ENCODE measurements around the gene SYT6.

SYT6 gene

GRCh38 chr1:114167226-114167625 is 13.6 kb upstream of the SYT6 start:
- Mint-ChIP-seq H3K4me1 (ENCODE audit: low read depth) (no peaks in the 10 kb centered on the region), H3K27me3 (peaks cover 5% of the 10 kb centered on the region)

GRCh38 chr1:114164840-114165543 is 11.3 kb upstream of the SYT6 start:
- H3K4me1 Mint-ChIP-seq (ENCODE audit: low read depth), result no peaks in the 10 kb centered on the region
- no peak overlapping the region for H3K27ac Mint-ChIP-seq
- no peak overlapping the region for H3K4me3 Mint-ChIP-seq
- no peaks in the 10 kb centered on the region for H3K9me3 Mint-ChIP-seq (ENCODE audit: low read depth)
- H3K36me3 Mint-ChIP-seq, result no peaks in the 10 kb centered on the region
- peaks cover 16% of the 10 kb centered on the region for H3K27me3 Mint-ChIP-seq

More at GRCh38 chr1:114167226-114167625, 13.6 kb upstream of the SYT6 start:
- H3K27ac Mint-ChIP-seq, result no peak overlapping the region
- H3K4me3 Mint-ChIP-seq, result no peak overlapping the region
- no peaks in the 10 kb centered on the region for H3K9me3 Mint-ChIP-seq (ENCODE audit: low read depth)
- H3K36me3 Mint-ChIP-seq, result no peaks in the 10 kb centered on the region

- H3K27me3 Mint-ChIP-seq, result peaks cover 28% of the 10 kb centered on the region
- no peak overlapping the region for H3K27ac Mint-ChIP-seq
- H3K36me3 Mint-ChIP-seq, result no peaks in the 10 kb centered on the region
- no peak overlapping the region for H3K4me3 Mint-ChIP-seq
- no peaks in the 10 kb centered on the region for H3K4me1 Mint-ChIP-seq (ENCODE audit: low read depth)
- no peaks in the 10 kb centered on the region for H3K9me3 Mint-ChIP-seq (ENCODE audit: low read depth)
Observed at GRCh38 chr1:114159941-114160340, 6.3 kb upstream of the SYT6 start.

- H3K4me1 Mint-ChIP-seq (ENCODE audit: low read depth), result peaks cover 12% of the 10 kb centered on the region
- H3K4me3 Mint-ChIP-seq, result no peak overlapping the region
- no peaks in the 10 kb centered on the region for H3K9me3 Mint-ChIP-seq (ENCODE audit: low read depth)
- H3K27me3 Mint-ChIP-seq, result peaks cover 31% of the 10 kb centered on the region
- no peaks in the 10 kb centered on the region for H3K36me3 Mint-ChIP-seq
- no peak overlapping the region for H3K27ac Mint-ChIP-seq
Observed at GRCh38 chr1:114157275-114157660, 3.6 kb upstream of the SYT6 start.

- H3K27me3 Mint-ChIP-seq, result peaks cover 35% of the 10 kb centered on the region
- no peaks in the 10 kb centered on the region for H3K36me3 Mint-ChIP-seq
- no peaks in the 10 kb centered on the region for H3K9me3 Mint-ChIP-seq (ENCODE audit: low read depth)
- H3K4me3 Mint-ChIP-seq, result no peak overlapping the region
- peaks cover 12% of the 10 kb centered on the region for H3K4me1 Mint-ChIP-seq (ENCODE audit: low read depth)
- H3K27ac Mint-ChIP-seq, result no peak overlapping the region
Observed at GRCh38 chr1:114156538-114157274, 3.0 kb upstream of the SYT6 start.

GRCh38 chr1:114155706-114156105 is 2.0 kb upstream of the SYT6 start:
- H3K36me3 Mint-ChIP-seq, result no peaks in the 10 kb centered on the region
- H3K4me3 Mint-ChIP-seq, result no peak overlapping the region
- no peaks in the 10 kb centered on the region for H3K9me3 Mint-ChIP-seq (ENCODE audit: low read depth)
- H3K4me1 Mint-ChIP-seq (ENCODE audit: low read depth), result peaks cover 12% of the 10 kb centered on the region
- peaks cover 40% of the 10 kb centered on the region for H3K27me3 Mint-ChIP-seq
- no peak overlapping the region for H3K27ac Mint-ChIP-seq

- peak overlapping the region; percentile 78 for H3K4me3 Mint-ChIP-seq
- H3K9me3 Mint-ChIP-seq (ENCODE audit: low read depth), result no peaks in the 10 kb centered on the region
Observed at GRCh38 chr1:114154963-114155322, 1.3 kb upstream of the SYT6 start.

GRCh38 chr1:114154146-114154962 is 685 bp upstream of the SYT6 start:
- H3K9me3 Mint-ChIP-seq (ENCODE audit: low read depth), result no peaks in the 10 kb centered on the region
- H3K27ac Mint-ChIP-seq, result no peak overlapping the region
- peak overlapping the region; percentile 78 for H3K4me3 Mint-ChIP-seq
- H3K27me3 Mint-ChIP-seq, result peaks cover 43% of the 10 kb centered on the region
- no peaks in the 10 kb centered on the region for H3K36me3 Mint-ChIP-seq
- peaks cover 12% of the 10 kb centered on the region for H3K4me1 Mint-ChIP-seq (ENCODE audit: low read depth)

More at GRCh38 chr1:114154963-114155322, 1.3 kb upstream of the SYT6 start:
- Mint-ChIP-seq H3K27me3 (peaks cover 40% of the 10 kb centered on the region), H3K4me1 (ENCODE audit: low read depth) (peaks cover 12% of the 10 kb centered on the region), H3K27ac (no peak overlapping the region), H3K36me3 (no peaks in the 10 kb centered on the region)

GRCh38 chr1:114152508-114153260 is 985 bp downstream of the SYT6 start:
- H3K9me3 Mint-ChIP-seq (ENCODE audit: low read depth), result no peaks in the 10 kb centered on the region
- peaks cover 12% of the 10 kb centered on the region for H3K4me1 Mint-ChIP-seq (ENCODE audit: low read depth)
- H3K27ac Mint-ChIP-seq, result no peak overlapping the region
- H3K27me3 Mint-ChIP-seq, result peaks cover 45% of the 10 kb centered on the region
- peak overlapping the region; percentile 54 for H3K4me3 Mint-ChIP-seq
- H3K36me3 Mint-ChIP-seq, result no peaks in the 10 kb centered on the region

- H3K36me3 Mint-ChIP-seq, result no peaks in the 10 kb centered on the region
- H3K9me3 Mint-ChIP-seq (ENCODE audit: low read depth), result no peaks in the 10 kb centered on the region
- peak overlapping the region; percentile 51 for H3K4me3 Mint-ChIP-seq
- peaks cover 47% of the 10 kb centered on the region for H3K27me3 Mint-ChIP-seq
- H3K4me1 Mint-ChIP-seq (ENCODE audit: low read depth), result peaks cover 12% of the 10 kb centered on the region
- H3K27ac Mint-ChIP-seq, result no peak overlapping the region
Observed at GRCh38 chr1:114152089-114152507, 1.6 kb downstream of the SYT6 start.

GRCh38 chr1:114150016-114150415 is 3.7 kb downstream of the SYT6 start:
- no peak overlapping the region for H3K4me3 Mint-ChIP-seq

GRCh38 chr1:114149211-114149610 is 4.5 kb downstream of the SYT6 start:
- peaks cover 6% of the 10 kb centered on the region for H3K4me1 Mint-ChIP-seq (ENCODE audit: low read depth)
- H3K4me3 Mint-ChIP-seq, result no peak overlapping the region
- H3K36me3 Mint-ChIP-seq, result no peaks in the 10 kb centered on the region
- H3K9me3 Mint-ChIP-seq (ENCODE audit: low read depth), result no peaks in the 10 kb centered on the region
- H3K27ac Mint-ChIP-seq, result no peak overlapping the region
- peaks cover 39% of the 10 kb centered on the region for H3K27me3 Mint-ChIP-seq

More at GRCh38 chr1:114150016-114150415, 3.7 kb downstream of the SYT6 start:
- Mint-ChIP-seq H3K9me3 (ENCODE audit: low read depth) (no peaks in the 10 kb centered on the region), H3K27me3 (peaks cover 43% of the 10 kb centered on the region), H3K36me3 (no peaks in the 10 kb centered on the region), H3K27ac (no peak overlapping the region), H3K4me1 (ENCODE audit: low read depth) (peaks cover 12% of the 10 kb centered on the region)

- Mint-ChIP-seq H3K4me3 (no peak overlapping the region), H3K27me3 (peaks cover 21% of the 10 kb centered on the region), H3K4me1 (ENCODE audit: low read depth) (no peaks in the 10 kb centered on the region), H3K36me3 (no peaks in the 10 kb centered on the region), H3K9me3 (ENCODE audit: low read depth) (no peaks in the 10 kb centered on the region), H3K27ac (no peak overlapping the region)
Observed at GRCh38 chr1:114145504-114146151, 8.0 kb downstream of the SYT6 start.

- H3K36me3 Mint-ChIP-seq, result no peaks in the 10 kb centered on the region
- H3K4me1 Mint-ChIP-seq (ENCODE audit: low read depth), result no peaks in the 10 kb centered on the region
Observed at GRCh38 chr1:114144016-114144415, 9.7 kb downstream of the SYT6 start.

More at GRCh38 chr1:114144016-114144415, 9.7 kb downstream of the SYT6 start:
- H3K27ac Mint-ChIP-seq, result no peak overlapping the region
- H3K4me3 Mint-ChIP-seq, result no peak overlapping the region
- peaks cover 12% of the 10 kb centered on the region for H3K27me3 Mint-ChIP-seq
- H3K9me3 Mint-ChIP-seq (ENCODE audit: low read depth), result no peaks in the 10 kb centered on the region

Data from activated naive CD8-positive, alpha-beta T cell (primary cell).